Ovary (tissue), 10 donors: ENCODE results near the gene POLR1G. TPM values are rescaled to one million over a fixed set of nuclear protein-coding genes. Genes with fewer than 3 reads are reported as not detected.
A peak's percentile ranks its signal among the peaks of the same experiment; 100 is the strongest.

Experiments used
- DNase-seq, 5 donors: peaks; one replicate each; pipeline ENCODE4 v3.0.0-alpha.2; 2019 to 2020
- H3K27ac ChIP-seq, 2 donors: fragments of 200-600 bp; one replicate each; pipeline versions ENCODE4 v1.5.1 to v1.8.0; 2019 to 2022
- H3K27me3 ChIP-seq: fragments of 200-600 bp; one replicate; pipeline ENCODE4 v1.8.0; 2022
- H3K36me3 ChIP-seq: fragments of 200-600 bp; sonication (generic); one replicate; pipeline ENCODE4 v1.5.1; 2019
- H3K4me1 ChIP-seq: one replicate; pipeline ENCODE4 v1.8.1; 2013; ENCODE audit warnings: mild to moderate bottlenecking, moderate library complexity; ENCODE audit not compliant: insufficient read depth
- H3K4me3 ChIP-seq: fragments of 200-600 bp; sonication (generic); one replicate; pipeline ENCODE4 v1.5.1; 2017
- H3K9me3 ChIP-seq, 2 donors: fragments of 200-600 bp in 1 of 2; sonication (generic) in 1 of 2; one replicate each; pipeline versions ENCODE4 v1.5.1 to v1.8.1; 2013 to 2019; ENCODE audit warnings: mild to moderate bottlenecking in 1 of 2, moderate library complexity in 1 of 2
- EP300 ChIP-seq: sonication (generic); formaldehyde crosslinking; IDR thresholded peaks from one replicate; pipeline ENCODE4 v1.6.1; 2017; ENCODE audit warnings: antibody characterized with exemption
- POLR2A ChIP-seq: fragments of 450-650 bp; IDR thresholded peaks from one replicate; pipeline ENCODE4 v1.6.1; 2017; ENCODE audit warnings: antibody characterized with exemption, mild to moderate bottlenecking, moderate library complexity
- WGBS, 3 donors: extraction: QIAGEN DNeasy Blood & Tissue Kit in 1 of 3; methylation state at CpG; one replicate each; pipeline versions ENCODE4 v1.1.5 to v1.1.7; 2013 to 2017; 5-methylcytosine and 5-hydroxymethylcytosine counted together
- intact Hi-C, 4 donors: fragments of 100-400 bp; cut with DNase I; formaldehyde crosslinking; loops; one replicate each; pipeline versions ENCODE4 v1.11.0 to v1.15.1; 2022 to 2023
- long read RNA-seq, 3 donors: library from polyadenylated mRNA in 2 of 3; unstranded in 2 of 3; transcript quantifications; one replicate each; pipeline ENCODE4 v2.0.0 and lab custom pipeline, GENCODE V29; 2021 to 2026
- polyA plus RNA-seq, 2 donors: library from polyadenylated mRNA; stranded (reverse); fragments of 200-250 nt in 1 of 2; fragments of 350-450 nt in 1 of 2; fragmentation: Illumina TruSeq in 1 of 2; extraction: RNeasy Lipid Tissue Mini Kit (QIAGEN cat#74804) in 1 of 2; gene quantifications; one replicate each; pipeline ENCODE4 v1.2.3, GENCODE V29; 2013 to 2014
- total RNA-seq, 7 donors: library from RNA; depleted of rRNA in 2 of 7; stranded (reverse); fragments of >200 nt in 2 of 7; fragmentation: NEBNext Ultra II Directional in 3 of 7; extraction: Animal tissue kit (Norgen Biotek cat#: 25700) in 3 of 7; gene quantifications; one replicate each; pipeline versions ENCODE4 v1.1.0 to v1.2.4, GENCODE V29; 2016 to 2023
- TF ChIP-seq, protein P1 (sequence below), 3 donors: fragments of 450-650 bp in 2 of 3; fragments of 200-600 bp in 1 of 3; IDR thresholded peaks; one replicate each; pipeline versions ENCODE4 v1.5.1 to v1.8.0; 2016 to 2022; ENCODE audit warnings: antibody characterized with exemption in 3 of 3, mild to moderate bottlenecking in 1 of 3
- donor health status: DM: no; HTN: no; CAD: no; lungs with moderate emphysema.
- donor health status: DM: no; HTN: no; CAD: no.
- donor health status: Bipolar disorder and iron deficiency.
- donor health status: DM: yes; HTN: yes; CAD: no.
- donor health status: DM: no; HTN: no; CAD: no.
- donor health status: DM: yes; HTN: yes; CAD: no.

POLR1G gene, protein sequence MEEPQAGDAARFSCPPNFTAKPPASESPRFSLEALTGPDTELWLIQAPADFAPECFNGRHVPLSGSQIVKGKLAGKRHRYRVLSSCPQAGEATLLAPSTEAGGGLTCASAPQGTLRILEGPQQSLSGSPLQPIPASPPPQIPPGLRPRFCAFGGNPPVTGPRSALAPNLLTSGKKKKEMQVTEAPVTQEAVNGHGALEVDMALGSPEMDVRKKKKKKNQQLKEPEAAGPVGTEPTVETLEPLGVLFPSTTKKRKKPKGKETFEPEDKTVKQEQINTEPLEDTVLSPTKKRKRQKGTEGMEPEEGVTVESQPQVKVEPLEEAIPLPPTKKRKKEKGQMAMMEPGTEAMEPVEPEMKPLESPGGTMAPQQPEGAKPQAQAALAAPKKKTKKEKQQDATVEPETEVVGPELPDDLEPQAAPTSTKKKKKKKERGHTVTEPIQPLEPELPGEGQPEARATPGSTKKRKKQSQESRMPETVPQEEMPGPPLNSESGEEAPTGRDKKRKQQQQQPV
- total RNA-seq (1 to 10 TPM; 1.5 to 8.5 (median 6.5) TPM), polyA plus RNA-seq (1 to 10 TPM; 2.7 to 5.4 TPM)
- long read RNA-seq, donor 1, transcript CD3EAP-201 (3 exons, 3,286 nt) = major isoform, 10 of 14 reads
- long read RNA-seq, donor 1, partial matches to known transcripts = 0 of 14 reads
- long read RNA-seq, donor 1, other reads (novel, unspliced or antisense) = 1 of 14 reads
- long read RNA-seq, donor 2, transcript CD3EAP-201 (3 exons, 3,286 nt) = major isoform, 6 of 7 reads
- long read RNA-seq, donor 2, partial matches to known transcripts = 0 of 7 reads
- long read RNA-seq, donor 2, other reads (novel, unspliced or antisense) = 0 of 7 reads
- long read RNA-seq, donor 3, transcript CD3EAP-201 (3 exons, 3,286 nt) = major isoform, 8 of 18 reads
- long read RNA-seq, donor 3, partial matches to known transcripts = 0 of 18 reads
- long read RNA-seq, donor 3, other reads (novel, unspliced or antisense) = 6 of 18 reads

DNA sequence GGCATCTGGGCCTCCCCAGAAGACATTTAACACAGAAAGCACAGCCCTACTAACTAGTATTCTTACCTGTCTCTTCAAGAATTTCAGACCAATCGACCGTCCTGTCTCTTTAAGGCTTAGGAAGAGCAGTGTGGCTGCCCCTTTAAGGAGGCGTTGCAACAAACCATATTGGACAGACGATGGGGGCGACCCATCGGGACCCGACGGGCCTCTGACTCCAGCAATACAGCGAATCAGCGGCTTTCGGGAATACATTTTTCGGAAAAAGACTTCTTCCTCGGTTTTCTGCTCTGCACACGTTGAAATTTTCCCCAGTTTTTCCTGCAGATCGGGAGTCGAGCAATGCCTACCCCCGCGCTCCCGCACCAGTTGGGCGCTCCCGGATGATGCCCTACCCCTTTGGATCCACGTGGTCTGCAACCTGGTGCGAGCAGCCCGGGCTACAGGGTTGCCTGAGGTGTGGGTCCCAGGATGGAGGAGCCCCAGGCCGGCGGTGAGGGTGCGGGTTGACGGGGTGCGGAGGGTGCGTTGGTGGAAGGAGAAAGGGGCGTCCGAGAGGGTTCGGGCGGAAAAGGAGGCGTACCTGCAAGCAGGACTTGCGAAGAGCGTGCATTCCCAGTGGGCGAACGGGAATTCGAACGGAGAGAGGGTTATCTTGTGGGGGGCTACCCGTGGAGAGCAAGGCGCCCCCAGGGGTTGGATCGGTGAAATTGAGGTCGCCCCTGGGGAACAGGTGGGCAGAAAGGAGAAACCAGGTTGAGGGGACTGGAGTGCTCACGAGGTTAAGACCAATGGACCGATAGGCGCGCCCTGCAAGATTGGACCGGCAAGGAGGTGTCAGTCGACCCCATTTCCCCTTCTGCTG lies at the start of gene POLR1G:
TSS of gene POLR1G (plus strand) at position 419 of the 865 bp plus-strand sequence. CDS start at position 472, 53 bp downstream.
- H3K36me3 ChIP-seq = no peaks in the 10 kb centered on the region
- H3K27ac ChIP-seq = peak within 1 kb of the TSS; percentile 78 to 81
- WGBS, 3 donors = 0 to 1% (median 0%) methylated on average over 51 of the region's 51 CpGs
- peaks cover 3% of the 10 kb centered on the region for H3K4me1 ChIP-seq
- H3K4me3 ChIP-seq = peak within 1 kb of the TSS; percentile 48
- H3K9me3 ChIP-seq = no peaks in the 10 kb centered on the region
- DNase-seq = peak; percentile 74 to 80 (median 78)
- intact Hi-C loops = no loop called here
- no peaks in the 10 kb centered on the region for H3K27me3 ChIP-seq
- TF ChIP-seq, protein P1, sequence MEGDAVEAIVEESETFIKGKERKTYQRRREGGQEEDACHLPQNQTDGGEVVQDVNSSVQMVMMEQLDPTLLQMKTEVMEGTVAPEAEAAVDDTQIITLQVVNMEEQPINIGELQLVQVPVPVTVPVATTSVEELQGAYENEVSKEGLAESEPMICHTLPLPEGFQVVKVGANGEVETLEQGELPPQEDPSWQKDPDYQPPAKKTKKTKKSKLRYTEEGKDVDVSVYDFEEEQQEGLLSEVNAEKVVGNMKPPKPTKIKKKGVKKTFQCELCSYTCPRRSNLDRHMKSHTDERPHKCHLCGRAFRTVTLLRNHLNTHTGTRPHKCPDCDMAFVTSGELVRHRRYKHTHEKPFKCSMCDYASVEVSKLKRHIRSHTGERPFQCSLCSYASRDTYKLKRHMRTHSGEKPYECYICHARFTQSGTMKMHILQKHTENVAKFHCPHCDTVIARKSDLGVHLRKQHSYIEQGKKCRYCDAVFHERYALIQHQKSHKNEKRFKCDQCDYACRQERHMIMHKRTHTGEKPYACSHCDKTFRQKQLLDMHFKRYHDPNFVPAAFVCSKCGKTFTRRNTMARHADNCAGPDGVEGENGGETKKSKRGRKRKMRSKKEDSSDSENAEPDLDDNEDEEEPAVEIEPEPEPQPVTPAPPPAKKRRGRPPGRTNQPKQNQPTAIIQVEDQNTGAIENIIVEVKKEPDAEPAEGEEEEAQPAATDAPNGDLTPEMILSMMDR (IDR thresholded peaks at IDR 0.05) = peak in 2 of 3 donors; percentile 15 to 41
- TF ChIP-seq EP300 (no peak), POLR2A (peak; percentile 23)

DNA sequence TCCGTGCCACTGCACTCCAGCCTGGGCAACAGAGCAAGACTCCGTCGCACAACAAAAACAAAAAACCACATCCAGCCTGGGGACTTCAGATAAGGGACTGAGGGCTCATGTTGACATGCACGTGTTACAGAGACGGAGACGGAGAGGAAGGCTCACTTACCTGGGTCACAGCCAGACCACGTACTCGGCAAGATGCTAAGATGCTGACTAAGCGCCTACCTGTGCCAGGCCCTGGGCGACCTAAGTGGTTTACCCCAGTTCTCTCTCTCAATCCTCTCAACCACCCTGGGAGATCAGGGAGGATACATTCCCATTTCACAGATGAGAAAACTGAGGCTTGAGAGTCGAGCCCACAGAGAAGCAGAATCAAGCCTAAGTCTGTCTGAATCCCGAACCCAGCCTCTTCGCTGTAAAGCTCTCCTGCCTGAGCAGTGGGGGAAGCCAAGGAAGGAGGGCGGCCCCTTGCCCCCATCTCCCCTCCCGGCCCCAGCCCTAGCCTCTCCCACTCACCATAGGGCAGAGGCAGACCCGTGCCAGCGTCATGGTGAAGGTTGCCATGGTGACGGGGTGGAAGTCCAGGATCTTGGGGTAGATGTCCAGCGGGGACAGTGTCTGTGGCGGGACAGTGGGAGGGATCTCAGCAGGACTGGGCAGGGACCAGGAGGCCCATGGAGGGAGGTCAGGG lies 49.5 kb upstream of the POLR1G start:
- no peak for TF ChIP-seq POLR2A
- Histone ChIP-seq H3K36me3 (no peaks in the 10 kb centered on the region), H3K4me3 (no peak overlapping the region), H3K27ac (no peak overlapping the region), H3K9me3 (no peaks in the 10 kb centered on the region), H3K4me1 (no peaks in the 10 kb centered on the region), H3K27me3 (no peaks in the 10 kb centered on the region)
- 81 to 84% (median 83%) methylated on average over 20 of the region's 20 CpGs for WGBS, 3 donors
- no peak for DNase-seq
- intact Hi-C loops = no loop called here

- TF ChIP-seq POLR2A = no peak
- TF ChIP-seq, protein P1 (IDR thresholded peaks at IDR 0.05) = no peak
- TF ChIP-seq EP300 = no peak
- intact Hi-C loops = no loop called here
- no peak overlapping the region for H3K27ac ChIP-seq
- no peak for DNase-seq
- H3K9me3 ChIP-seq = no peaks in the 10 kb centered on the region
- WGBS, 3 donors = 89 to 92% (median 89%) methylated on average over 11 of the region's 11 CpGs
- H3K4me1 ChIP-seq = no peaks in the 10 kb centered on the region
- no peak overlapping the region for H3K4me3 ChIP-seq
- no peaks in the 10 kb centered on the region for H3K27me3 ChIP-seq
- H3K36me3 ChIP-seq = no peaks in the 10 kb centered on the region
Measured at GRCh38 chr19:45357445-45357783, 49.0 kb upstream of the POLR1G start.

DNA sequence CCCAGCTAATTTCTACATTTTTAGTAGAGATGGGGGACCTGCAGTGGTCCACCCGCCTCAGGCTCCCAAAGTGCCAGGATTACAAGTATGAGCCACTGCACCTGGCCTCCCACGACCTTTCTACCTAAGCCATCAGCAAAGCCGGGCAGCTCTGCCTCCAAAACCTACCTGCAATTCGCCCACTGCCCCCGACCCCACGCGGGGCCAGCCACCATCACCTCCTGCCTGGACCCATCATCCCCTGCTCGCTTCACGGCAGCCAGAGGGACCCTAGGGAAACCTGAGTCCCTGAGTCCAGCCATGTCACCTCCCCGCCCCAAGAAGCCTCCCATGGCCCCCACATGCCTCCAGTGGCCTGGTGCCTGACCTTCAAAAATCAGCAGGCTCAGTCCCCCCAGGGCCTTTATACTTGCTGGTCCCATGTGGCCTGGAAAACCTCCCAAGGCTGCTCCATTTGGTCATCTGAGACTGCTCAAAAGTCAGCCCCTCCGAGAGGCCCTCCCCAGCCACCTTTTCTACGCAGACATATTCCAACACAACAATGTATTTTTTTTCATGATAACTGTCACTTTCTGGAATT lies 48.1 kb upstream of the POLR1G start:
- intact Hi-C loops = no loop called here

More for the DNA sequence above, 48.1 kb upstream of the POLR1G start:
- no peak for DNase-seq
- TF ChIP-seq, protein P1 (IDR thresholded peaks at IDR 0.05) = no peak
- TF ChIP-seq EP300 (no peak), POLR2A (no peak)
- Histone ChIP-seq H3K27me3 (no peaks in the 10 kb centered on the region), H3K4me3 (no peak overlapping the region), H3K27ac (no peak overlapping the region), H3K4me1 (no peaks in the 10 kb centered on the region), H3K36me3 (no peaks in the 10 kb centered on the region), H3K9me3 (no peaks in the 10 kb centered on the region)
- 85 to 89% (median 86%) methylated on average over 12 of the region's 12 CpGs for WGBS, 3 donors
